CD14-positive monocyte (primary cell): Measurements from ENCODE around the gene MRPL36. TPM values are rescaled to one million over a fixed set of nuclear protein-coding genes. Genes with fewer than 3 reads are reported as not detected.

Source experiments
- DNase-seq, 3 donors: peaks; one replicate each; pipeline ENCODE4 v3.0.0-alpha.2; 2011 to 2022
- H2AFZ ChIP-seq: 2 replicates; pipeline ENCODE4 v1.6.0; 2012; ENCODE audit warnings: mild to moderate bottlenecking, low read depth, low read length, inconsistent platforms; ENCODE audit not compliant: insufficient read depth, poor library complexity, severe bottlenecking
- H3K27ac ChIP-seq, 2 donors: 1 replicate in 1 of 2; 2 replicates in 1 of 2; pipeline ENCODE4 v1.5.1; 2012 to 2013; ENCODE audit warnings: low read length in 2 of 2, control low read depth in 1 of 2, inconsistent platforms in 1 of 2, low read depth in 1 of 2, mild to moderate bottlenecking in 1 of 2
- H3K27me3 ChIP-seq, 2 donors: one replicate each; pipeline versions ENCODE4 v1.6.0 to v1.6.1; 2011 to 2013; ENCODE audit warnings: low read length in 2 of 2; ENCODE audit not compliant: control insufficient read depth in 2 of 2, insufficient read depth in 2 of 2
- H3K36me3 ChIP-seq, 2 donors: replicated peaks in 1 of 2; 1 replicate in 1 of 2; 2 replicates in 1 of 2; pipeline versions ENCODE4 v1.5.1 to v1.6.1; 2012 to 2013; ENCODE audit warnings: low read length in 2 of 2, control low read depth in 1 of 2, inconsistent platforms in 1 of 2, mild to moderate bottlenecking in 1 of 2; ENCODE audit not compliant: insufficient read depth in 2 of 2, control insufficient read depth in 1 of 2
- H3K4me1 ChIP-seq, 2 donors: 1 replicate in 1 of 2; 2 replicates in 1 of 2; pipeline versions ENCODE4 v1.5.1 to v1.6.1; 2012 to 2013; ENCODE audit warnings: low read length in 2 of 2, control low read depth in 1 of 2, inconsistent platforms in 1 of 2, mild to moderate bottlenecking in 1 of 2, moderate library complexity in 1 of 2; ENCODE audit not compliant: insufficient read depth in 2 of 2, control insufficient read depth in 1 of 2
- H3K4me2 ChIP-seq: replicated peaks from 2 replicates; pipeline ENCODE3; 2012; ENCODE audit warnings: low read length, moderate library complexity, mild to moderate bottlenecking; ENCODE audit not compliant: poor library complexity, severe bottlenecking; ENCODE audit errors: extremely low read depth
- H3K4me3 ChIP-seq, 3 experiments: fragments of 200-600 bp in 1 of 3; sonication (generic) in 1 of 3; replicated peaks in 1 of 3; 1 replicate in 2 of 3; 2 replicates in 1 of 3; pipeline ENCODE4 v1.5.1; 2011 to 2013; ENCODE audit warnings: low read length in 3 of 3, mild to moderate bottlenecking in 3 of 3, control low read depth in 2 of 3, low read depth in 2 of 3, inconsistent platforms in 1 of 3, moderate library complexity in 1 of 3
- H3K79me2 ChIP-seq: 2 replicates; pipeline ENCODE4 v1.6.0; 2012; ENCODE audit warnings: mild to moderate bottlenecking, control low read depth, inconsistent platforms, low read length, moderate library complexity; ENCODE audit not compliant: insufficient read depth
- H3K9ac ChIP-seq: 2 replicates; pipeline ENCODE4 v1.6.0; 2017; ENCODE audit warnings: low read length, mild to moderate bottlenecking; ENCODE audit not compliant: insufficient read depth, poor library complexity, severe bottlenecking
- H3K9me3 ChIP-seq, 2 donors: replicated peaks in 1 of 2; 1 replicate in 1 of 2; 2 replicates in 1 of 2; pipeline versions ENCODE4 v1.5.1 to v1.6.1; 2012 to 2013; ENCODE audit warnings: low read length in 2 of 2, control low read depth in 1 of 2; ENCODE audit not compliant: control insufficient read depth in 1 of 2, insufficient read depth in 1 of 2
- H4K20me1 ChIP-seq: 2 replicates; pipeline ENCODE4 v1.6.0; 2012; ENCODE audit warnings: mild to moderate bottlenecking, low read length, control low read depth, moderate library complexity; ENCODE audit not compliant: insufficient read depth
- H3K27ac Mint-ChIP-seq, 7 donors: one replicate each; pipeline ENCODE4 v1.8.0; 2020; ENCODE audit warnings: mild to moderate bottlenecking in 7 of 7, mixed read lengths in 7 of 7, moderate library complexity in 6 of 7, inconsistent platforms in 2 of 7
- H3K27me3 Mint-ChIP-seq, 3 donors: one replicate each; pipeline ENCODE4 v1.8.0; 2021 to 2022; ENCODE audit warnings: low read depth in 3 of 3, mild to moderate bottlenecking in 3 of 3, mixed read lengths in 3 of 3, moderate library complexity in 3 of 3, inconsistent platforms in 1 of 3
- H3K36me3 Mint-ChIP-seq, 2 donors: one replicate each; pipeline ENCODE4 v1.8.0; 2020; ENCODE audit warnings: mixed read lengths in 2 of 2, inconsistent platforms in 1 of 2, mild to moderate bottlenecking in 1 of 2
- H3K4me1 Mint-ChIP-seq: one replicate; pipeline ENCODE4 v1.8.0; 2020; ENCODE audit warnings: mild to moderate bottlenecking, mixed read lengths
- H3K4me3 Mint-ChIP-seq, 2 donors: one replicate each; pipeline ENCODE4 v1.8.0; 2020; ENCODE audit warnings: mild to moderate bottlenecking in 2 of 2, mixed read lengths in 2 of 2, moderate library complexity in 1 of 2
- H3K9me3 Mint-ChIP-seq, 7 donors: one replicate each; pipeline ENCODE4 v1.8.0; 2020 to 2022; ENCODE audit warnings: mixed read lengths in 7 of 7, mild to moderate bottlenecking in 6 of 7, moderate library complexity in 6 of 7, inconsistent platforms in 2 of 7
- CTCF ChIP-seq: fragments of 200-600 bp; IDR thresholded peaks from one replicate; pipeline ENCODE4 v1.8.0; 2022; ENCODE audit warnings: antibody characterized with exemption, mild to moderate bottlenecking
- WGBS: methylation state at CpG from one replicate; pipeline ENCODE4 v1.1.5; 2013; ENCODE audit warnings: missing lambda C conversion rate; ENCODE audit not compliant: insufficient coverage; 5-methylcytosine and 5-hydroxymethylcytosine counted together
- intact Hi-C, 2 donors: fragments of 100-400 bp; cut with micrococcal nuclease; formaldehyde crosslinking; loops; one replicate each; pipeline versions ENCODE4 v1.15.0 to v1.15.1; 2023
- polyA plus RNA-seq, 3 donors: library from polyadenylated mRNA; depleted of rRNA in 1 of 3; unstranded in 2 of 3; stranded (reverse) in 1 of 3; fragments of 300-500 nt in 2 of 3; fragments of >200 nt in 1 of 3; fragmentation: Illumina TruSeq in 2 of 3; gene quantifications; 1 replicate in 2 of 3; 2 replicates in 1 of 3; pipeline ENCODE4 v1.2.3, GENCODE V29; 2012 to 2021

MRPL36 gene
- polyA plus RNA-seq, 3 donors = 17.9 to 81.7 (median 65.9) TPM

- no peaks in the 10 kb centered on the region for H3K79me2 ChIP-seq
- H3K27ac ChIP-seq = no peak overlapping the region
- no peaks in the 10 kb centered on the region for H4K20me1 ChIP-seq
- H3K9me3 ChIP-seq = no peaks in the 10 kb centered on the region
- TF ChIP-seq CTCF = no peak
- WGBS = 84% methylated on average over 19 of the region's 20 CpGs
- H3K4me1 ChIP-seq = no peaks in the 10 kb centered on the region
- Mint-ChIP-seq H3K27me3 (peaks cover 13 to 23% (median 13%) of the 10 kb centered on the region in 3 donors), H3K4me3 (no peak overlapping the region), H3K27ac (peak overlapping the region in 1 of 7 donors; percentile 23), H3K4me1 (no peaks in the 10 kb centered on the region), H3K9me3 (no peaks in the 10 kb centered on the region), H3K36me3 (no peaks in the 10 kb centered on the region)
- intact Hi-C loops = no loop called here
- DNase-seq = no peak
- H3K4me3 ChIP-seq = no peak overlapping the region
- no peak overlapping the region for H3K9ac ChIP-seq
- H2AFZ ChIP-seq = no peak overlapping the region
- H3K27me3 ChIP-seq = no peaks in the 10 kb centered on the region
- no peak overlapping the region for H3K4me2 ChIP-seq
- no peaks in the 10 kb centered on the region for H3K36me3 ChIP-seq
These were observed 40.5 kb upstream of the MRPL36 start for GRCh38 chr5:1840071-1840547.

DNA sequence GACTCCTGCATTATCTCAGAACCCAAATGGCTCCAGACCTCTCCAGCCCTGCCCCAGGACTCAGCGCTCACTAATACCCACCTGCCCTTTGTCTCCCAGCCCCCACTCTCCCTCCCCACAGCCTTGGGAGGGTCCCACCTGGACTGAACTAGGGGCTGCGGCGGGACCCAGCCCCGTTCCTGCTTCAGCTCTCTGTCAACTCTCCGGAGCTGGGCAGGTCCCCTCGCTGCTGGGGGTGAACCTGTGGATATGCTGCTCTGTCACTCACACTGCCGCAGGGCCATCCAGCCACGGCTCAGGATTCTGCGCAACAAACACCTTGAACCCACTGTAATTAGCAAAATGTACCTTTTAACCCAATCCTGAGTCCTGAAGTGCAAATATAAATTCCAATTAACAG, 38.4 kb upstream of the MRPL36 start:
- H3K4me3 ChIP-seq = no peak overlapping the region
- no peak for DNase-seq
- no peak overlapping the region for H3K27ac Mint-ChIP-seq
- H3K9me3 ChIP-seq = no peaks in the 10 kb centered on the region
- no peak overlapping the region for H3K27ac ChIP-seq
- no peaks in the 10 kb centered on the region for H4K20me1 ChIP-seq
- H3K36me3 ChIP-seq = no peaks in the 10 kb centered on the region
- no peak overlapping the region for H2AFZ ChIP-seq
- H3K4me1 Mint-ChIP-seq = no peaks in the 10 kb centered on the region
- H3K9ac ChIP-seq = no peak overlapping the region
- H3K79me2 ChIP-seq = no peaks in the 10 kb centered on the region
- H3K4me3 Mint-ChIP-seq = no peak overlapping the region
- peaks cover 14 to 34% (median 16%) of the 10 kb centered on the region in 3 donors for H3K27me3 Mint-ChIP-seq
- WGBS = 100% methylated on average over 5 of the region's 9 CpGs
- no peak for TF ChIP-seq CTCF
- intact Hi-C loops = no loop called here
- no peaks in the 10 kb centered on the region for H3K27me3 ChIP-seq
- H3K4me1 ChIP-seq = no peaks in the 10 kb centered on the region
- no peaks in the 10 kb centered on the region for H3K9me3 Mint-ChIP-seq
- no peaks in the 10 kb centered on the region for H3K36me3 Mint-ChIP-seq
- no peak overlapping the region for H3K4me2 ChIP-seq
